Astrocyte of the spinal cord (primary cell): ENCODE measurements around the gene HIF1AN.
A peak's percentile ranks its signal among the peaks of the same experiment; 100 is the strongest.

Source experiments
- DNase-seq: peaks from one replicate; pipeline ENCODE4 v3.0.0; 2011; ENCODE audit warnings: low read depth, low spot score
- H3K4me3 ChIP-seq: 2 replicates; pipeline ENCODE4 v1.5.1; 2011; ENCODE audit warnings: low read depth, mild to moderate bottlenecking, low read length, moderate library complexity
- CTCF ChIP-seq: IDR thresholded peaks from 2 replicates; pipeline ENCODE4 v1.5.1; 2012; ENCODE audit warnings: low read depth, mild to moderate bottlenecking, low read length, inconsistent platforms
- in situ Hi-C: cut with HindIII; loops from 2 replicates; pipeline ENCODE4 v1.10.0; 2017; ENCODE audit warnings: low sequenced_read_pairs

The HIF1AN gene

GRCh38 chr10:100508266-100508665 is 27.5 kb upstream of the HIF1AN start:
- H3K4me3 ChIP-seq, result no peak overlapping the region
- in situ Hi-C loops, result no loop called here
- no peak for TF ChIP-seq CTCF
- DNase-seq, result no peak

- in situ Hi-C loops, result no loop called here
- no peak overlapping the region for H3K4me3 ChIP-seq
- peak; percentile 66 for TF ChIP-seq CTCF
- peak; percentile 63 for DNase-seq
These were observed 27.0 kb upstream of the HIF1AN start for GRCh38 chr10:100508691-100509150.

- in situ Hi-C loops, result no loop called here
- DNase-seq, result no peak
- no peak for TF ChIP-seq CTCF
- no peak overlapping the region for H3K4me3 ChIP-seq
These were observed 26.4 kb upstream of the HIF1AN start for GRCh38 chr10:100509241-100509840.

- DNase-seq, result no peak
- H3K4me3 ChIP-seq, result no peak overlapping the region
- in situ Hi-C loops, result no loop called here
- no peak for TF ChIP-seq CTCF
These were observed 25.0 kb upstream of the HIF1AN start for GRCh38 chr10:100510533-100511308.

GRCh38 chr10:100515612-100516011 is 20.1 kb upstream of the HIF1AN start:
- in situ Hi-C loops, result no loop called here

GRCh38 chr10:100516847-100517246 is 18.9 kb upstream of the HIF1AN start:
- DNase-seq, result no peak
- peak; percentile 37 for TF ChIP-seq CTCF
- H3K4me3 ChIP-seq, result no peak overlapping the region
- in situ Hi-C loops, result no loop called here

More at GRCh38 chr10:100515612-100516011, 20.1 kb upstream of the HIF1AN start:
- no peak overlapping the region for H3K4me3 ChIP-seq
- no peak for TF ChIP-seq CTCF
- no peak for DNase-seq
